T-cell (primary cell): ENCODE data around the gene SMAD5. TPM values are rescaled to one million over a fixed set of nuclear protein-coding genes. Genes with fewer than 3 reads are reported as not detected.

Experiments
- ATAC-seq, 4 experiments: fragments of 200-7000 bp in 3 of 4; fragments of 150-1000 bp in 1 of 4; cut with Tn5 transposase; replicated peaks in 1 of 4; 1 replicate in 3 of 4; 2 replicates in 1 of 4; pipeline ENCODE4 v1.10.0; 2021; ENCODE audit warnings: moderate library complexity in 3 of 4, mild to moderate bottlenecking in 2 of 4, moderate number of reproducible peaks in 1 of 4
- CTCF ChIA-PET, 2 donors: fragments of 300-600 bp; sonication (Branson Sonifier 250); formaldehyde crosslinking; loops; one replicate each; lab custom pipeline; 2022; ENCODE audit warnings: antibody characterized with exemption in 2 of 2; lab: Charles Lee
- POLR2A ChIA-PET, 2 donors: fragments of 300-600 bp; sonication (Branson Sonifier 250); formaldehyde crosslinking; loops; one replicate each; lab custom pipeline; 2022; ENCODE audit warnings: antibody characterized with exemption in 2 of 2; lab: Charles Lee
- DNase-seq, 35 experiments: peaks; one replicate each; pipeline versions ENCODE4 v3.0.0 to v3.0.0-alpha.2; 2013 to 2023
- H3K27ac ChIP-seq: one replicate; pipeline ENCODE4 v1.5.1; 2013; ENCODE audit warnings: low read length
- H3K27me3 ChIP-seq, 2 experiments: replicated peaks in 1 of 2; 1 replicate in 1 of 2; 2 replicates in 1 of 2; pipeline versions ENCODE4 v1.6.1 to v1.7.0; 2013; ENCODE audit warnings: low read length in 1 of 2, mixed read lengths in 1 of 2; ENCODE audit not compliant: control insufficient read depth in 2 of 2, insufficient read depth in 2 of 2; ENCODE audit errors: extremely low read depth in 1 of 2
- H3K36me3 ChIP-seq, 2 donors: 1 replicate in 1 of 2; 2 replicates in 1 of 2; pipeline versions ENCODE4 v1.6.1 to v1.7.0; 2013; ENCODE audit warnings: low read length in 1 of 2; ENCODE audit not compliant: control insufficient read depth in 2 of 2, insufficient read depth in 1 of 2; ENCODE audit errors: extremely low read depth in 1 of 2
- H3K4me1 ChIP-seq, 2 experiments: 1 replicate in 1 of 2; 2 replicates in 1 of 2; pipeline versions ENCODE4 v1.6.1 to v1.7.0; 2013; ENCODE audit warnings: low read length in 2 of 2, mixed read lengths in 1 of 2; ENCODE audit not compliant: insufficient read depth in 2 of 2, control insufficient read depth in 1 of 2; ENCODE audit errors: extremely low read depth in 1 of 2
- H3K4me3 ChIP-seq, 2 donors: 1 replicate in 1 of 2; 2 replicates in 1 of 2; pipeline versions ENCODE4 v1.5.1 to v1.7.0; 2013; ENCODE audit warnings: mild to moderate bottlenecking in 2 of 2, low read length in 1 of 2, moderate library complexity in 1 of 2; ENCODE audit not compliant: control insufficient read depth in 1 of 2; ENCODE audit errors: extremely low read depth in 1 of 2
- H3K9me3 ChIP-seq: 2 replicates; pipeline ENCODE4 v1.7.0; 2013
- H3K27ac Mint-ChIP-seq, 2 donors: one replicate each; pipeline ENCODE4 v1.8.0; 2020 to 2021; ENCODE audit warnings: mild to moderate bottlenecking in 2 of 2, mixed read lengths in 2 of 2
- H3K27me3 Mint-ChIP-seq, 2 donors: one replicate each; pipeline ENCODE4 v1.8.0; 2021 to 2022; ENCODE audit warnings: mixed read lengths in 2 of 2
- H3K36me3 Mint-ChIP-seq: one replicate; pipeline ENCODE4 v1.8.0; 2021; ENCODE audit warnings: mixed read lengths
- H3K4me1 Mint-ChIP-seq, 3 donors: one replicate each; pipeline ENCODE4 v1.8.0; 2020 to 2022; ENCODE audit warnings: mixed read lengths in 3 of 3, mild to moderate bottlenecking in 1 of 3
- H3K4me3 Mint-ChIP-seq, 3 donors: one replicate each; pipeline ENCODE4 v1.8.0; 2020 to 2022; ENCODE audit warnings: mild to moderate bottlenecking in 3 of 3, mixed read lengths in 3 of 3, moderate library complexity in 3 of 3
- H3K9me3 Mint-ChIP-seq, 3 donors: one replicate each; pipeline ENCODE4 v1.8.0; 2020 to 2022; ENCODE audit warnings: mixed read lengths in 3 of 3
- WGBS: methylation state at CpG from one replicate; pipeline ENCODE4 v1.1.5; 2013; ENCODE audit warnings: missing lambda C conversion rate; ENCODE audit not compliant: insufficient coverage; 5-methylcytosine and 5-hydroxymethylcytosine counted together
- total RNA-seq, 35 experiments: library from RNA in 6 of 35; stranded (reverse) in 6 of 35; fragments of 120-200 nt in 1 of 35; gene quantifications; one replicate each; pipeline versions ENCODE4 v1.2.1 to v1.2.4 and lab custom pipeline; 2013 to 2026

Gene SMAD5
- total RNA-seq, 5 donors from 2014 or later (not counting 1 experiment from before 2014, with no cell fraction given): 8.7 to 24.2 (median 18.4) TPM

DNA sequence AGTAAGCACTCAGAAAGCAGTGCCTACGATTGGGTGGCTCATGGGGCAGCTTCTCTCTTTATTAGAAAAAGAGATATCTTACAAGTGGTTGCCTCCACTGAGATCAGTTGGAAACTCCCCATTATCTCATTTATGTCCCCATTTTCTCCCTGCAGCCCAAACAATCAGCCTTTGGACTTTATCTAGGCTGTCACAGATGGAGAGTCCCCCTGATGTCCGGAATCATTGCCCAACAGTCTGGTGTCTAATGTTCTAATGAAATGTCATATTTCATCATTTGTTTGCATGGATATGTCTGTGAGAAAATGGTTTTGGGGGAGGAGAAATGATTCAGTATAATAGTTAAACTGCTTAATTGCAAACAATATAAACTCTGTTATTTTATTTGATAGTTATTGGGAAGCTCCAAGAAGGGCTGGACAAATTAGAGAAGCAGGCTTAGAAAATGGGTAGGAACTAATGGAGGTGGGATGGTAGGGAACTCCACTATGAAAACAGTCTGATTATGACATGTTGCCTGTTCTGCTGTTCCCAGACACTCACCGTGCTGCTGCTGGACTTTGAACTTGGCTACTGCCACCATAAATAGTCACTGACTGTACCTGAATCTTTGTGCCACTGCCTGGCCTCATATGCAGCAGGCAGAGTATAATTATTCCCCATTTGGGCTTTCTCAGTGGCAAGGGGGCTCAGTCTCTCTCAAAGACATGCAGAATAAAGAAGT lies 38.3 kb upstream of the SMAD5 start:
- no CpG with 5 or more reads among the region's 3 CpGs for WGBS
- no peaks in the 10 kb centered on the region for H3K36me3 Mint-ChIP-seq
- no peak overlapping the region for H3K4me3 ChIP-seq
- H3K36me3 ChIP-seq: no peaks in the 10 kb centered on the region
- H3K27ac Mint-ChIP-seq: no peak overlapping the region
- ChIA-PET POLR2A (no interaction called here), CTCF (no interaction called here)
- peaks cover 0 to 6% of the 10 kb centered on the region in 2 experiments for H3K27me3 ChIP-seq
- no peak overlapping the region for H3K4me3 Mint-ChIP-seq
- H3K4me1 Mint-ChIP-seq: no peaks in the 10 kb centered on the region
- no peaks in the 10 kb centered on the region for H3K4me1 ChIP-seq
- no peak for ATAC-seq
- no peak for DNase-seq
- H3K9me3 ChIP-seq: no peaks in the 10 kb centered on the region
- peaks cover 9 to 20% of the 10 kb centered on the region in 2 donors for H3K27me3 Mint-ChIP-seq
- no peaks in the 10 kb centered on the region for H3K9me3 Mint-ChIP-seq
- no peak overlapping the region for H3K27ac ChIP-seq

- no peaks in the 10 kb centered on the region for H3K4me1 Mint-ChIP-seq
- no peaks in the 10 kb centered on the region for H3K9me3 ChIP-seq
- DNase-seq (no peak), ATAC-seq (no peak)
- H3K4me3 Mint-ChIP-seq: no peak overlapping the region
- ChIA-PET POLR2A (interaction anchor here in 1 of 2 donors (0.6 kb wide), 1 partner anchor 1871 kb away, joined by 6 read pairs; no protein-coding TSS in a partner anchor), CTCF (no interaction called here)
- peak overlapping the region in 1 of 2 donors; percentile 68 for H3K27ac Mint-ChIP-seq
- WGBS: 78% methylated on average over 6 of the region's 8 CpGs
- H3K36me3 Mint-ChIP-seq: no peaks in the 10 kb centered on the region
- H3K9me3 Mint-ChIP-seq: no peaks in the 10 kb centered on the region
- H3K36me3 ChIP-seq: no peaks in the 10 kb centered on the region
- peaks cover 9 to 20% of the 10 kb centered on the region in 2 donors for H3K27me3 Mint-ChIP-seq
- no peak overlapping the region for H3K27ac ChIP-seq
- no peak overlapping the region for H3K4me3 ChIP-seq
- H3K4me1 ChIP-seq: no peaks in the 10 kb centered on the region
- peaks cover 0 to 6% of the 10 kb centered on the region in 2 experiments for H3K27me3 ChIP-seq
Observed at GRCh38 chr5:136094913-136095641, 37.6 kb upstream of the SMAD5 start.

DNA sequence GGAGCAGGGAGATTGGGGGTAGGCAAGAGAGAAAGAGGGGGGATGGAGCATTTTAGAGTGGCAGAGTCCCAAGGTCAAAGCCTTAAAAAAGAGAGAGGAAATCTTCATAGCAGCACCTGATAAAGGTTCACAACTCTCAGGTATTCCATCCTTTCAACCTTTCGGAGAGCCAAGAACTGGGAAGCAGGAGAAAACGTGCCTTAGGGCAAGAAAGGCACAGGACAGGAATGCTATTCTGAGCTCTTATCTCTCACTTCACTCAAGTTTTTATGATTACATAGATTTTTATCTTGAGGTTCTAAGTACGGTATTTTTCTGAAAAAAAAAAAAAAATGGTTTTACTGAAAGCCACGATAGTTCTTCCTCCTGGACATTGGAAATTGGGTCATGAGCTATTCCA lies 34.5 kb upstream of the SMAD5 start:
- H3K4me1 ChIP-seq: no peaks in the 10 kb centered on the region
- Mint-ChIP-seq H3K27ac (no peak overlapping the region), H3K4me1 (no peaks in the 10 kb centered on the region), H3K9me3 (no peaks in the 10 kb centered on the region), H3K27me3 (peaks cover 9 to 24% of the 10 kb centered on the region in 2 donors), H3K36me3 (no peaks in the 10 kb centered on the region), H3K4me3 (no peak overlapping the region)
- no peak overlapping the region for H3K27ac ChIP-seq
- H3K36me3 ChIP-seq: no peaks in the 10 kb centered on the region
- H3K4me3 ChIP-seq: no peak overlapping the region
- no peak for ATAC-seq
- ChIA-PET CTCF (interaction anchor here in 1 of 2 donors (0.7 kb wide), 1 partner anchor 136 kb away, joined by 3 read pairs; no protein-coding TSS in a partner anchor), POLR2A (no interaction called here)
- DNase-seq: no peak
- peaks cover 0 to 6% of the 10 kb centered on the region in 2 experiments for H3K27me3 ChIP-seq
- H3K9me3 ChIP-seq: no peaks in the 10 kb centered on the region
- WGBS: no CpG with 5 or more reads among the region's 4 CpGs

DNA sequence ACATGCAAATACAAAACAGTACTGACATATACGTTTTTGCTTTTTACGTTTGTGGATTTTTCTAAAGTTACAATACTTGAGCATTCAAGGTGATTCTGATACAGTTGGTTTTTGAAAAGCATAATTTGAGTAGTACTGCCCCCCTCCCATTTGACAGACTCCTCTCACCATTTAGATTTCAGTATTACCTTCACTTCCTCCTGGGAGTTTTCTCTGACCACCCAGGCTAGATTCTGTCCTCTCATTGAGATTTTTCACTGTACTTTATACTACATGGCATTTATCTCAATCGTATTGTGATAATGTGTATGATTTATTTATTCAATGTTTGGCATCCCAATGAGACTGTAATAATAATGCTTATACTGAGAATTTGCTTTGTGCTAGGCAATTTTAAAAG lies 32.8 kb upstream of the SMAD5 start:
- ChIA-PET CTCF (no interaction called here), POLR2A (no interaction called here)
- Histone ChIP-seq H3K27ac (no peak overlapping the region), H3K4me1 (no peaks in the 10 kb centered on the region), H3K27me3 (peaks cover 0 to 6% of the 10 kb centered on the region in 2 experiments), H3K4me3 (no peak overlapping the region), H3K36me3 (no peaks in the 10 kb centered on the region), H3K9me3 (no peaks in the 10 kb centered on the region)
- Mint-ChIP-seq H3K4me3 (no peak overlapping the region), H3K36me3 (no peaks in the 10 kb centered on the region), H3K27ac (no peak overlapping the region), H3K4me1 (no peaks in the 10 kb centered on the region), H3K9me3 (no peaks in the 10 kb centered on the region), H3K27me3 (peaks cover 11 to 18% of the 10 kb centered on the region in 2 donors)
- no CpG with 5 or more reads among the region's 3 CpGs for WGBS
- DNase-seq (no peak), ATAC-seq (no peak)

GRCh38 chr5:136101884-136102283 lies 30.8 kb upstream of the SMAD5 start:
- no peaks in the 10 kb centered on the region for H3K4me1 ChIP-seq

GRCh38 chr5:136103118-136103517 lies 29.5 kb upstream of the SMAD5 start:
- Mint-ChIP-seq H3K9me3 (no peaks in the 10 kb centered on the region), H3K27me3 (peaks cover 5 to 8% of the 10 kb centered on the region in 2 donors), H3K36me3 (no peaks in the 10 kb centered on the region), H3K27ac (no peak overlapping the region), H3K4me3 (no peak overlapping the region), H3K4me1 (no peaks in the 10 kb centered on the region)
- Histone ChIP-seq H3K9me3 (no peaks in the 10 kb centered on the region), H3K36me3 (no peaks in the 10 kb centered on the region), H3K4me1 (no peaks in the 10 kb centered on the region), H3K4me3 (no peak overlapping the region), H3K27ac (no peak overlapping the region), H3K27me3 (peaks cover 0 to 4% of the 10 kb centered on the region in 2 experiments)
- WGBS: no CpG with 5 or more reads among the region's 1 CpG
- ATAC-seq (no peak), DNase-seq (no peak)
- ChIA-PET POLR2A (no interaction called here), CTCF (no interaction called here)

More at GRCh38 chr5:136101884-136102283, 30.8 kb upstream of the SMAD5 start:
- Histone ChIP-seq H3K9me3 (no peaks in the 10 kb centered on the region), H3K27me3 (peaks cover 0 to 5% of the 10 kb centered on the region in 2 experiments), H3K4me3 (no peak overlapping the region), H3K36me3 (no peaks in the 10 kb centered on the region), H3K27ac (no peak overlapping the region)
- Mint-ChIP-seq H3K4me1 (no peaks in the 10 kb centered on the region), H3K9me3 (no peaks in the 10 kb centered on the region), H3K27me3 (peaks cover 7 to 11% of the 10 kb centered on the region in 2 donors), H3K36me3 (no peaks in the 10 kb centered on the region), H3K4me3 (no peak overlapping the region), H3K27ac (no peak overlapping the region)
- no peak for DNase-seq
- no peak for ATAC-seq
- POLR2A ChIA-PET: interaction anchor here in 1 of 2 donors (0.6 kb wide), 1 partner anchor 590 kb away, joined by 15 read pairs; no protein-coding TSS in a partner anchor
- CTCF ChIA-PET: no interaction called here
- no CpG with 5 or more reads among the region's 1 CpG for WGBS
